NCI-H82 treated with DMSO at 0.1 percent for 48 hours (cell line): ENCODE data around the gene EIF3J.

Source experiments
- DNase-seq: peaks from one replicate; lab custom pipeline; 2025; ENCODE audit not compliant: unreplicated experiment; lab: John Stamatoyannopoulos, UW

Gene EIF3J

GRCh38 chr15:44591326-44591725 lies 54.4 kb downstream of the EIF3J start:
- DNase-seq = no peak

DNA sequence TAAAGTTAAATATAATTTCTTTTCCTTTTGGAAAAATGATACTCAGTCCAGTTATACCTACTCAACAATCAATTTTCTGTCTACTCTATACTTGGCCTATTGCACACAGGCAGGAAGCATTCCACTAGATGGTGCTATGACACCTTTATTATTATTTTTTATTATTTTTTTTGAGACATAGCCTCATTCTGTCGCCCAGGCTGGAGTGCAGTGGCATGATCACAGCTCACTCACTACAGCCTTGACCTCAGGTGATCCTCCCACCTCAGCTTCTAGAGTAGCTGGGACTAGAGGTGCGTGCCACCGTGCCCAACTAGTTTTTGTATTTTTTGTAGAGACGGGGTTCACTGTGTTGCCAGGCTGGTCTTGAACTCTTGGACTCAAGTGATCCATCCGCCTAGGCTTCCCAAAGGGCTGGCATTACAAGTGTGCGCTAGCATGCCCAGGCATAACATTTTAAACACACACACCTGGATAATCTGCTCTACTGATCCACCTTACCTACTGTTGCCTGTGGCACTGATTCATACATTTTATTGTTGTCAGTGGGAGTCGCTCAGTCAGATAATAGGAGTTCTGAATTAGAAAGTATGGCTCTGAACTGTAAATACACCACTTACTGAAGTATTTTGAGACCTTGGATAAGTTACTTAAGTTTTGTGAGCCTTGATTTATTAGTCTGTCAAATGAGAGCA lies 56.2 kb downstream of the EIF3J start:
- no peak for DNase-seq

DNA sequence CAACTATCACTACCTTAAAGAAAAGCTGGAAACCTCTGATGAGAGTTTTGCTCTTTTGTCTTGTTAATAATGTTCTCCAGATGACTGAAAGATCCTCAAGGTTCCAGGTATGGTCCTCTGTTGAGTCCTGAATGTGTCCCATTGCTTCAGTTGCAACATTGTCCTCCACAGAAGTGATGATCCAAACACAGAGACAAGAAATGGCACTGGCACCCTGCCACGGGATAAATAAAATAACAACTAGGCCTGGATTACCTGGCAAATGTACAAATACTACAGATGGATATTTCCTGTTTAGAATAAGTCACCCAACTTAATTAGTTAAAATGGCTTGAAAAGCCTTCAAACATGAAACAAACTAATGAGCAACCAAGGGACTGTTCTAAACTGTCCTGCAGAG lies 58.3 kb downstream of the EIF3J start:
- no peak for DNase-seq

DNA sequence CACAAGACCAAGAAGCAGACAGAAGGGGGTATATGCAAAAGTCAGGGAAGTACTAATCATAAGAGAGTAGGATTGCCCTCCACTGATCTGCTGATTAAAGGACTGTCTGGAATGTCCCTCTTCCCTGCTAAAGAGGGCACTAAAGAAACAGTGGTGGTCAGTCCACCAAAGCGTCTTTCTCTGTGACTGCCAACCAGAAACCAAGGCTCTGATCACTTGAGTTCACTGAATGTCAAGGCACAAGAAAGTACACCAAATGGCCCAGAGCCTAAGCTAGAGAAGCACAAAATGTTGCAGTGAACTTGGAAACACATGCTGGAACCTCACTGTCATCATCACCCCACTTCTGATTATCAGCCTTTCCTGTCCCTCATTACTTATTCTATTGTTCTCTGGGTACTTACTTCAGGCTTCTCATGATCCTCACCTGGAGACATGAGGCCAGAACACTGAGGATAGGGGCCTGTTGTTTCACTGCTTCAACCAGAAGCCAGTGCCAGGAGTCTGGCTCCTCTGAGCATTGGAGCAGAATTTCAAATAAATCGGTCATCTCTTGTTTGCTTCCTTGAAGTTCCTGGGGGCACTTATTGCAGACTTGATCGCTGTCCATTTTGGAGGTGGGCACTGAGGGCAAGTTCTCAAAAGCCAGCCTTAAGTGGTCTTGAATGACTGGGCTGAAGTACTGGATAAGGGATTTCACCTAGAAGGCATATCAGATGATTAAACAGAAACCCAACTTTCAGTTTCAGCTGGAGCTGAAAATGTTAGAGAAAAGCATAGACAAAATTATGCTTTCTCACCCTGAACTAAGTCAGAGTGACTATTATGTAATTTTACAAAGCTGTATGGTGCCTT lies 58.9 kb downstream of the EIF3J start:
- DNase-seq = no peak

GRCh38 chr15:44596511-44597010 lies 59.6 kb downstream of the EIF3J start:
- DNase-seq = no peak

DNA sequence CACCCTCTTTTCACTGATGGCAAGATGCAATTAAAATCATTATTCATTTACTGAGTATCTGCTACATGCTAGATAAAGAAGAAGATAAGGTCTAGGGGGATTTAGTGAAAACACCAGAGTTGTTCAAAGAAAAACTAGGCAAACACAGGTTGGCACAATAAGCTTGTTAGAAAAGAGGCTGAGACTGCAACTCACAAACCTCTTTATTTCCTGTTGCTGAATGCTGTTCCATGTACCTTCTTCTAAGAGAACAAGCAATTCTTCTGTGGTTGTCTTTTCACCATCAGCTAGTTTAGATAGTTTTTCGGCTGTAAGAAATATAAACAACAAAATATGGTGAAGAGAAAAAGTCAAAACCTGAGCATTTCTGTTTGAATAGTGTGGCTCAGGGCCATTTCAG lies 61.1 kb downstream of the EIF3J start:
- DNase-seq = no peak

GRCh38 chr15:44598892-44599291 lies 61.9 kb downstream of the EIF3J start:
- no peak for DNase-seq

- DNase-seq = no peak
Observed at GRCh38 chr15:44603126-44603525, 66.2 kb downstream of the EIF3J start.

- DNase-seq = no peak
Observed at GRCh38 chr15:44606740-44607139, 69.8 kb downstream of the EIF3J start.
